Measurements from ENCODE around the gene MLIP.

Gene MLIP

DNA sequence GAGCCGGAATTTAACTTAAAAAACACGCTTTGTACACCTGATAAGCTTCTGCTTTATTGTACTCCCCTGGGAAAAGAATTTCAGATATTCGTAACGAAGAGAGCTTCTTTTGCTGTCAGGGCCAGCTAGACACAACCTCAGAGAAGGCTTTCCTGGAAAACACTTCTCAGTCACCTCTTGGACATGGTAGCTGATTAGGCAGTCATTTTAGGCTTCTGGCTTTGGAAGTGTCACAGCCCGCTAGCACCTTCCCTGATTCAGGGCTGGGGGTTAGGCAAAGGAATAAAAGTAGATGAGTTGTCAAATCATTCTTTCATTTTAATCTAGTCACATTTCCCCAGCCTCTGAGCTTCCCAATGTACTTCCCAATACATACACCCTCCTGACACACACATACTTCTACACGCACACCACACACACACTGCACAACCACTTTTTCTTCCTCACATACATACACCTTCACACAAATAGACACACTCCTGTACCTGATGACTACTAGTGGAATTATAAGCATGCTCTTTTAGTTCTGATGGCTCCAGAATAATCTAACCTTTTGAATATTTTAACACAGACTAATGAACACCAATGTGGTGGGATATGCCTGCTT is 162.1 kb downstream of the MLIP start:
- no peak overlapping the region for H3K4me3 Mint-ChIP-seq
- no peaks in the 10 kb centered on the region for H3K9me3 Mint-ChIP-seq
- no peaks in the 10 kb centered on the region for H3K36me3 Mint-ChIP-seq (ENCODE audit: low read depth)
- intact Hi-C loops (cut with micrococcal nuclease), result no loop called here
- no peaks in the 10 kb centered on the region for H3K4me1 Mint-ChIP-seq (ENCODE audit: low read depth)
- no peaks in the 10 kb centered on the region for H3K27me3 Mint-ChIP-seq
- no peak overlapping the region for H3K27ac Mint-ChIP-seq

DNA sequence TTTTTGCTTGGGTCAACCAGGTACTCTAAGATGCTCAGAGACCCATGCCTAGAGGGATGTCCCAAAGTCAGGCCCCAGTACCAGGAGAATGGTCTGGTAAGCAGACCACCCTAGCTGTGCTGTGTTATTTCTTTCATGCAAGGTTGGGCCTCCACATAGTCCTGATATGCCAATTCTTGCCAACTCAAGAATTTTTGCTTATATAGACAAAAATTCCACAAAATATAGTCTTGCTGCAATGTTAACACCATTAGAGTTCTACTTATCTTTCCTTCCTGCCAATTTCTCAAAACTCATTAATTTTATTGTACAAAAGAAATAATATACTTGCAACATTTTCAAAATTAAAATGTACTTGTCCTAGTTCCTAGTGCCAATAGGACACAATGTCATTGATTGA is 163.1 kb downstream of the MLIP start:
- Mint-ChIP-seq H3K36me3 (ENCODE audit: low read depth) (no peaks in the 10 kb centered on the region), H3K4me1 (ENCODE audit: low read depth) (no peaks in the 10 kb centered on the region), H3K27me3 (no peaks in the 10 kb centered on the region), H3K9me3 (no peaks in the 10 kb centered on the region), H3K27ac (no peak overlapping the region), H3K4me3 (no peak overlapping the region)
- intact Hi-C loops (cut with micrococcal nuclease), result no loop called here

DNA sequence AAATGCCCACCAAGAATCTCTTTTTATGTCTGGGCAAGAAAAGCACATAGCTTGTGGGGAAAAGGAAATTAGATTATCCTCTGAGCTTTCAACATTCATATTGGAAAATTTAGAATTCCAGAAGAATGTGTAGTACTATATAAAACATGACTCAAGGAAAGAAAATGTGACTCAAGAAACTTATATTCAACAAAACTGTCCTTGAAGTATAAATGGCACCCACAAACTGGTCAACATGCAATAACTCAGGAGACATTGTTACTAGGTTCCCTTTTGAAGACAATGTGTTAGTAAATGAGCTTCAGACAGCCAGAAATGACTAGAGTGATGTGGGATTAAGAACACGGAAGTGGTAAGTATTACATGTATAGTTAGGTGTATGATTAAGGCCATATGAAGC is 170.9 kb downstream of the MLIP start:
- Mint-ChIP-seq H3K9me3 (no peaks in the 10 kb centered on the region), H3K27me3 (no peaks in the 10 kb centered on the region), H3K4me3 (no peak overlapping the region), H3K36me3 (ENCODE audit: low read depth) (no peaks in the 10 kb centered on the region), H3K27ac (no peak overlapping the region), H3K4me1 (ENCODE audit: low read depth) (no peaks in the 10 kb centered on the region)
- intact Hi-C loops (cut with micrococcal nuclease), result no loop called here

DNA sequence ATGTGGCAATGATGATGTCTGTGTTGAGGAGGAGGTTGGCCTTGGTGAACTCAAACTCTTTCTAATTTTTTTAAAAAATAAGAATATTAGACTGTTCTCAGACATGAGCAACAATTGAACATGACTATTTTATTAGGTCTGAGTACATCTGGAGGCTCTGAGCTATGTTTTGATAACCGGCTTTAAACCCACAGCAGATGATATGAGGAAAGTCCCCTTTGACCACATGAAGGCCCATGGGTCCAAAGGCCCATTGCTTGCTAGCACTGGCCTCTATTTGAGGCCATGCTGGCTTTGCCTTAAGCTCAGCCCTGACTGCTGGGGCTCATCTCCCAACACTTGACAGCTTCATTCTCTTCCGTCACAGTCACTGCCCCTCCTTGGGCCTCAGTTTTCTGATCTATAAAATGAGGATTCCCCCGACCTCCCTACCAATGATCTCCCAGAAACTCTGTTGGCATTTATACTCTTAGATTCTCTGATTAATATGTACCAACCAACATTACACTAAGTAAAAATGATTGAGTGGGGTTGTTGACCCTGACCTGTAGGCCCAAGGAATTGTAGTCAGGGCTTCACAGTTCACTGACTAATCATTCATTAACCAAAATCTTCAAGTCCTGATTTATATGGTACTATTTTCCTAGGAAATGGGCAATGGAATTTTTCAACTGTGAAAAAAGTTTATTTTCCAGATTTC is 173.1 kb downstream of the MLIP start:
- Mint-ChIP-seq H3K36me3 (ENCODE audit: low read depth) (no peaks in the 10 kb centered on the region), H3K27ac (no peak overlapping the region), H3K9me3 (no peaks in the 10 kb centered on the region), H3K4me3 (no peak overlapping the region), H3K27me3 (no peaks in the 10 kb centered on the region), H3K4me1 (ENCODE audit: low read depth) (no peaks in the 10 kb centered on the region)
- intact Hi-C loops (cut with micrococcal nuclease), result no loop called here

DNA sequence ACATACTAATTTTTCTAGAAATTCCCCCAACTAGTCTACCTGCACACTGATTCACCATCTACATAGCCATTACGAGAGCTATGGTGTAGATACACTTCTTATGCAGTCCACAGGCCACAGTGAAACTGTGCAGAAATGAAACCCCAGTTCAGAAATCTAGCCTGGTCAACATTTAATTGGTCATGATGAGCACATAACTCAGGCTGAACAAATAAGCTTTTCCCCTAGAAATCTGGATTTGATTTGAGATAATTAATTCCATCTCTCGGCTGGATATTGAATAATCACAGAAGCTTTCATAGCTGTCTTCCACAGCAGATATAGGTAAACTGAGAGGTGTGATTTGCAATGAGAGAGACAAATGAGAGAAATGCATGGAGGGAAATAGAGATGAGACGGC is 174.4 kb downstream of the MLIP start:
- no peaks in the 10 kb centered on the region for H3K9me3 Mint-ChIP-seq
- H3K27me3 Mint-ChIP-seq, result no peaks in the 10 kb centered on the region
- intact Hi-C loops (cut with micrococcal nuclease), result no loop called here
- H3K4me1 Mint-ChIP-seq (ENCODE audit: low read depth), result no peaks in the 10 kb centered on the region
- no peaks in the 10 kb centered on the region for H3K36me3 Mint-ChIP-seq (ENCODE audit: low read depth)
- no peak overlapping the region for H3K27ac Mint-ChIP-seq
- H3K4me3 Mint-ChIP-seq, result no peak overlapping the region

DNA sequence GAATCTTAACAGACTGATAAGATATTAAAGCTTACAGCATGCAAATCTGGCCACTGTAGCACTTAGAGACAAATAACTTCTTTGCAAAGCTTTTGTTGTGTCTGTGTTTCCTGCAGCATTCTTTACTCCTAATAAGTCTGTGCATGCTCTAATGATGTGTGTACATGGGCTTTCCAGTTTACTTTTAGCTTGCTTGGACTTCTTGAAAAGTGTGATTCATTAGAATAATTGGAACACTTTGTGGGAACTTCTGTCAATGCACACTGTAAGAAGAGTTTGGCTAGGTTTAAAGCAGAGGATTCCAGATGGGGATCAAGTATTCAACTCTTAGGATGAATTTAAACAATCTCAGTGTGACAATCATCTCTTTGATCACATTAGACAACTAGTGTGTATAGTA is 174.9 kb downstream of the MLIP start:
- Mint-ChIP-seq H3K27ac (no peak overlapping the region), H3K4me1 (ENCODE audit: low read depth) (no peaks in the 10 kb centered on the region), H3K27me3 (no peaks in the 10 kb centered on the region), H3K9me3 (no peaks in the 10 kb centered on the region), H3K4me3 (no peak overlapping the region), H3K36me3 (ENCODE audit: low read depth) (no peaks in the 10 kb centered on the region)
- intact Hi-C loops (cut with micrococcal nuclease), result no loop called here

DNA sequence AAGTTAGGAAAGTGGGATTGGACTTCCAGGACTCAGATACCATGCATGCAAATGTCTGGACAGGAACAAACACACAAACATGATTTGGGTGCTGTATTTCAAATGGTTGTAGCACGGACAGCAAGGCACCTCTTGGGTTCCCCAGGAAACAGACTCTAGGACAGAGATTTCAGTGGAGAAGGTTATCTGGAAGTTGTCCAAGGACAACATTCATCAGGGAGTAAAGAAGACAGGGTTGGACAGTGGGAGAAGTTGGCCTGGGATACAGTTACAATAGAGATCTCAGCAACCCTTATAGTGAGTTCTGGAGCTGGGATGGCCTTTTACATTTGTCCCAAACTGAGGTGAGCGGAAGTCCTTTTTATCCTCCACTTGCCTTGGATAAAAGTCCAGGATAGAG is 177.2 kb downstream of the MLIP start:
- no peak overlapping the region for H3K27ac Mint-ChIP-seq
- H3K4me1 Mint-ChIP-seq (ENCODE audit: low read depth), result no peaks in the 10 kb centered on the region
- no peaks in the 10 kb centered on the region for H3K36me3 Mint-ChIP-seq (ENCODE audit: low read depth)
- H3K27me3 Mint-ChIP-seq, result no peaks in the 10 kb centered on the region
- H3K4me3 Mint-ChIP-seq, result no peak overlapping the region
- intact Hi-C loops (cut with micrococcal nuclease), result no loop called here
- no peaks in the 10 kb centered on the region for H3K9me3 Mint-ChIP-seq

DNA sequence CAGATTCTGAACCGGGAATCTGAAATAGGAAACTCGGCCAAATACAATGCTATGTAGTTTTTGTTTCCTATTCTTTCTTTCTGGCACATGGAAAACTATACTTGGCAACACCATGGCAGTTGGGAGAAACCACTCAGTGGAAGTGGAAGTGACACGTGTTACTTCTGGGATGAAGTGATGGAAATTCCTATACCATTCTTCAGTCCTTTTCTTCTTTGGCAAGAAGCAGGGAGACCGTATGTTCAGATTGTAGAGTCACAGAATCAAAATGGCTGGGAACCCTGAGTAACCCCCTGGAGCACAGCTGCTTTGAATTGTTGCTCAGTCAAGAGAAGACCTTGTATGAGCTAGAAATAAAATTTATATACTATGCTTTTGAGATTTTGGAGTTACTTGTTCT is 178.2 kb downstream of the MLIP start:
- intact Hi-C loops (cut with micrococcal nuclease), result no loop called here
- H3K4me3 Mint-ChIP-seq, result no peak overlapping the region
- no peak overlapping the region for H3K27ac Mint-ChIP-seq
- H3K36me3 Mint-ChIP-seq (ENCODE audit: low read depth), result no peaks in the 10 kb centered on the region
- no peaks in the 10 kb centered on the region for H3K4me1 Mint-ChIP-seq (ENCODE audit: low read depth)
- H3K27me3 Mint-ChIP-seq, result no peaks in the 10 kb centered on the region
- no peaks in the 10 kb centered on the region for H3K9me3 Mint-ChIP-seq

DNA sequence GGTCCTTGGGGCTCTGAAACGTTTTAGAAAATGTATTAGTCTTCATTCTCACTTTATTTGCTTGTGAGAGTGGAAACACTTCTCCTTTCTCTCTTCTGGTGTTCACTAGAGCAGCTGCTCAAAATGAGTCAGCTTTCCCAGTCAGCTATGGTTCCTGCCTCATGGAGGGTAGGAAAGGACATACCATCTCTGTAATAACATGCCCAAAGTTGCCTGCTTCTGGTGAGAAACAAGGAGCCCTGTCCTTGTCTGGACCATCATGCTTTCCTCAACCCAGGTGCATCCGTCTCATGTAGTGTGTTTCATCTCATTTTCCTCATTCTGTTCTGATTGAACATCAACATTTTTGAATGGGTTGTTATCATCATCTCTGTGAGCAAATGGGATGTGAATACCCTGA is 179.9 kb downstream of the MLIP start:
- H3K27me3 Mint-ChIP-seq, result no peaks in the 10 kb centered on the region
- no peaks in the 10 kb centered on the region for H3K4me1 Mint-ChIP-seq (ENCODE audit: low read depth)
- H3K9me3 Mint-ChIP-seq, result peaks cover 13% of the 10 kb centered on the region
- no peaks in the 10 kb centered on the region for H3K36me3 Mint-ChIP-seq (ENCODE audit: low read depth)
- H3K4me3 Mint-ChIP-seq, result no peak overlapping the region
- intact Hi-C loops (cut with micrococcal nuclease), result no loop called here
- H3K27ac Mint-ChIP-seq, result no peak overlapping the region

DNA sequence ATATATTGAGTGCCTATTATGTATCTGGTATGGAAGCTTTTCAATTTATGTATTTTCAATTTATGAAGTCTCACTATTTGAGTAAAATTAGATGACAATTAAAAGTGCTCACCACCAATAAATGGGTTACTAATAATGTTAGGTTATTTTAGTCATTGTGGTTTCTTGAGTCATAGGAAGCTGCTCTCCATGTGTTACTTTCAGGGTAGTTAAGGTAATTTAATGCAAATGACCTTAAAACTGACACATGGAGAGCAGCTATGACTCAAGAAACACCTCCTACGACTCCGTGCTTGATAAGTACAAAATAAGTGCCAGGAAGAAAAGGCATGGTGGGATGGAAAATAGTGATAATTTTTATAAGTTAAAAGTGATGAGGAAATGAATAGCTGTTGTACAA is 180.5 kb downstream of the MLIP start:
- Mint-ChIP-seq H3K36me3 (ENCODE audit: low read depth) (no peaks in the 10 kb centered on the region), H3K4me3 (no peak overlapping the region), H3K4me1 (ENCODE audit: low read depth) (no peaks in the 10 kb centered on the region), H3K9me3 (peaks cover 17% of the 10 kb centered on the region), H3K27me3 (no peaks in the 10 kb centered on the region), H3K27ac (no peak overlapping the region)
- intact Hi-C loops (cut with micrococcal nuclease), result no loop called here

DNA sequence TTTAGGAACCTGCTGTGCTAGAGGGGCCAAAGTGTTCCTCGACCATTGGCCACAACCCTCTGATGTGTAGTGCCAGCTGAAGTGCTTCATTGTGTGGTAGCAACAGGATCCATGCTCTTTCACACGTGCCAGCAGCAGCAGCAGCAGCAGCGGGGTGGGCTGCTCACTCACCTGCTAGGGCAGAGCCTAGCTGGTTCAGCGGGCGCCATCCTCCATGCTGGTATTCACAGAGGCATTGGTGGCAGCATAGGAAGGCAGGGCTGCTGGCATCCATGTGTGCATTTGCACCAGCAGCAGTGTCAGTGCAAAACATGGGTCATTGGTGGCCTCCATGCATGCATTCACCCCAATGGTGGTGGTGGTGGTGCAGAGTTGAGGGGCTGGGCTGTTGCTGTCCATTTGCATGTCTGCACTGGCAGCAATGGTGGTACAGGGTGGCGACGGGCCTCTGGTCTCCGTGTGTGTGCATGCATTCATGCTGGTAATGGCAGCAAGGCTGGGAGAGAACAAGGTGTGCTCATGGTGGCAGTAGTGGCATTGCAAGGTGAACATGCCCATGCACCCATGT is 183.8 kb downstream of the MLIP start:
- no peak overlapping the region for H3K4me3 Mint-ChIP-seq
- no peaks in the 10 kb centered on the region for H3K4me1 Mint-ChIP-seq (ENCODE audit: low read depth)
- H3K27ac Mint-ChIP-seq, result no peak overlapping the region
- H3K9me3 Mint-ChIP-seq, result peaks cover 17% of the 10 kb centered on the region
- intact Hi-C loops (cut with micrococcal nuclease), result no loop called here
- no peaks in the 10 kb centered on the region for H3K36me3 Mint-ChIP-seq (ENCODE audit: low read depth)
- H3K27me3 Mint-ChIP-seq, result no peaks in the 10 kb centered on the region

DNA sequence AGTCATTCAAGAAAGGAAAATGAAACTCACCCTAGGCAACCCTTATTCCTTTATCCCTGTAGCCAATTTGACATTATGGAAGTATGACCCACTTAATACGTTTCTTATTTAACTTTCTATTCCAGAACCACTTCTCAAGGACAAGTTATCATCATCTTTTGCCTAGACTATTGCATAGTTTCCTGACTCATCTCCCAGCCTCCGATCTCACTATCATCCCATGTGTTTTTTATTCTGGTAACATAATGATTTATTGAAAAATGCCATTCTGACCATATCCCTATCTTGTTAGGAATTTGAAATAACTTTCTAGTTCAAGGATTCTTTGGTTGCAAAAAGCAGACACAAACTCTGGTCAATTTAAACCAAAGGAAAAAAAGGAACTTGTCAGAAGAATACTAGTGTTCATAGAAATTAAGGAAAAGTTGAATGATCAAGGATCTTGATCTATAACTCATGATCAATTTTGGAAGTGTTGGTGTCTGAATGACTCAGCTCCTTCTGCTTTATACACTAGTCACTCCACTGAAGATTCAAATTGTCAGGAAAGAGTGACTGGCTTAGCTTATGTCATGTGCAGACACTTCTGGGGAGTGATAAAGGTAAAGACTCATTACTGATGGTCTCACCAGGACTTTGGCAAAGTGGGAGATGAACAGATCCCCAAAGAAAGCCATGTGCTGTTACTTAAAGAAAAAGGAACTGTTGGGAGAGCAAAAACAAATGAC is 188.5 kb downstream of the MLIP start:
- H3K9me3 Mint-ChIP-seq, result peaks cover 17% of the 10 kb centered on the region

DNA sequence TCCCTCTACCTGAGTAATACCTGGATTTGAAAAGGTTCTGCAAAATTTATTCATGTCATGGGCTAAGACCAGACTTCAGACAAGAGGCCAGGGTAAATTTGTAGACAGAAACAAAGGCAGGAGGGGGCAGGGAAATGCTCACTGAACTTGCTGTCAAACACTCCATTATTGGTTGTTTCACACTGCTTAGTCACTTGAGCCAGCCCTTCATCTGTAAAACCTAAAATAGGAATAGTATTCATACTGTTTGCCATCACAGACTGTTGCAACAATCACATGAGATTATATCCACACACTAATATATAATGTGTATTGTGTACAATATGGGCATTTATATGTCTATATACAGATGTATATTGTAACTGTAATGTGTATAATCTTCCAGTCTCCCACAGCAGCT is 190.5 kb downstream of the MLIP start:
- no peaks in the 10 kb centered on the region for H3K27me3 Mint-ChIP-seq
- intact Hi-C loops (cut with micrococcal nuclease), result no loop called here
- H3K9me3 Mint-ChIP-seq, result no peaks in the 10 kb centered on the region
- no peak overlapping the region for H3K27ac Mint-ChIP-seq
- no peaks in the 10 kb centered on the region for H3K36me3 Mint-ChIP-seq (ENCODE audit: low read depth)
- H3K4me1 Mint-ChIP-seq (ENCODE audit: low read depth), result no peaks in the 10 kb centered on the region
- no peak overlapping the region for H3K4me3 Mint-ChIP-seq

More for the DNA sequence above, 188.5 kb downstream of the MLIP start:
- no peaks in the 10 kb centered on the region for H3K27me3 Mint-ChIP-seq
- H3K4me1 Mint-ChIP-seq (ENCODE audit: low read depth), result no peaks in the 10 kb centered on the region
- no peak overlapping the region for H3K4me3 Mint-ChIP-seq
- no peak overlapping the region for H3K27ac Mint-ChIP-seq
- intact Hi-C loops (cut with micrococcal nuclease), result no loop called here
- H3K36me3 Mint-ChIP-seq (ENCODE audit: low read depth), result no peaks in the 10 kb centered on the region

DNA sequence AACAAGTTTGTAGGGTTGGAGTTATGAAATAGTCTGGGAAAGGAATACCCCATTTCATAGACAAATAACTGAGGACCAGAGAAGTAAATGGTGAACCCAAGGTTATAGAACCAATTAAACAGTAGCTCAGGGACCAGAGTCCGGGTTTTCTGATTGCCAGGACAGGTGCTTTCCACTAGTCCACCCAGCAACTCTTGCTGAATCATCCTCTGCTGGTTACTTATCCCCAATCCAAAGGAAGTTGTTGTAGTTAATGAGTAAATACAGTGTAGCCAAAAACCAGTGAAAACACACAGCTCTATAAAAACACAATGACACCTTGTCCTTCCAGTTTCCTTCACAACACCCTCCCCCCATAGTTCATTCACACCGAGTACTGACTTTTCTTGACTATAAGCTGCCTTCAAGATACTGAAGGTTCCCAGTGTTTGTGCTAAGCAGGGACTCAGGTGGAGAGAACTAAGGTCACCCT is 196.2 kb downstream of the MLIP start:
- Mint-ChIP-seq H3K27ac (no peak overlapping the region), H3K9me3 (peaks cover 14% of the 10 kb centered on the region), H3K27me3 (no peaks in the 10 kb centered on the region), H3K36me3 (ENCODE audit: low read depth) (no peaks in the 10 kb centered on the region), H3K4me1 (ENCODE audit: low read depth) (no peaks in the 10 kb centered on the region), H3K4me3 (no peak overlapping the region)
- intact Hi-C loops (cut with micrococcal nuclease), result no loop called here

All from dendritic cell treated with granulocyte-macrophage colony-stimulating factor and Interleukin-4, amounts not matched to agents 40 ng/mL and 50 ng/mL, for 4 days (primary cell).